ENCODE results near the gene SLC25A24.
"Not testable (repeated sequence)": the region's sequence is repeated elsewhere in the genome, so short reads cannot be mapped to it uniquely, and the experiment has no call there.

SLC25A24 gene

DNA sequence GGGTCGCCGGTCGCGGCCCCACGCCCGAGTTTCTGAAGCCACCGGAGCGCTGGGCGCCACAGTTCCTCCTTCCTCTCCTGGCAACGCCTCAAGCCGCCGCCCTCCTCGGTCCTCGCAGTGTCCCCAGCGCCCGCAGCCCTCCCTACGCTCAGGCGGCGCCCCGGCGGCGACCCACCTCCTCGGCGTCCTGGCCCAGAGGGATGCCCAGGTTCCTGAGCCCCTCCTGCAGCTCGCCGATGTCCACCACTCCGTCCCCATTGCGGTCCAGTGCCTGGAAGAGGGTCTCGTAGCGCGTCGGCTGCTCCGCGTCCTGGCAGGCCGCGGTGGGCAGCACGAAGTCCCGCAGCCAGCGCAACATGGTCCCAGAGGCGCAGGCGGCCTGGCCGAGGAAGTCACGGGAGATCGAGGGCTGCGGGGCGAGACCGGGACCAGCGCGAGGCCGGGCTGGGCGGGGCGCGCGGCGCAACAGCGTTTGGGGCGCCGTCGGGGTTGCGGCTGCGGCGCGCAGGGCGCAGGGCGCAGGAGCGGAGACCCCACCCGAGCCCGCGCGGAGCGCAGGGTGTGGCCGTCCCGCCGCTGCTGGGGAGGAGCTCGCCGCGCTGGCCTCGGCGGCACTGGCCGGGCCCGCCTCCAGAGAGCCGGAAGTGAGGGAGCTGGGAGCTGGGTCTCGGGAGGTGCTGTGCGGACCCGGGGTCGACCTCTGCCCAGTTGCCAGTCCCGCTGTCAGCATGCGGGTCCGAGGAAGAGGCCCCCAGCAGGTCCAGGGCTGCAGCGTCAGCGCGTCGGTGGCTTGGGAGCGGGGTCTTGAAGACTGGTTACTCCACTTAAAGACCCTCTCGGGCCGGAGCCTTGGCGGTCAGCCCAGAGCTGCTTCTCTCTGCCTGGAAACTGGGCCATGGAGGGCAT, at the start of gene SLC25A24:
TSS of gene SLC25A24 (minus strand) at position 563 of the 906 bp plus-strand sequence. CDS start at position 358, 205 bp downstream.
- peak; percentile 44 to 60 for DNase-seq (ENCODE audit: low read depth in 1 of 2, low spot score in 1 of 2)

GRCh38 chr1:108243976-108244375, 43.8 kb upstream of the SLC25A24 start, which contains the start of gene NBPF4:
Gene NBPF4 (minus strand): TSS chr1:108244076. CDS start chr1:108243761, 315 bp downstream.
- DNase-seq (ENCODE audit: low read depth in 1 of 2, low spot score in 1 of 2) = not testable (repeated sequence)

DNA sequence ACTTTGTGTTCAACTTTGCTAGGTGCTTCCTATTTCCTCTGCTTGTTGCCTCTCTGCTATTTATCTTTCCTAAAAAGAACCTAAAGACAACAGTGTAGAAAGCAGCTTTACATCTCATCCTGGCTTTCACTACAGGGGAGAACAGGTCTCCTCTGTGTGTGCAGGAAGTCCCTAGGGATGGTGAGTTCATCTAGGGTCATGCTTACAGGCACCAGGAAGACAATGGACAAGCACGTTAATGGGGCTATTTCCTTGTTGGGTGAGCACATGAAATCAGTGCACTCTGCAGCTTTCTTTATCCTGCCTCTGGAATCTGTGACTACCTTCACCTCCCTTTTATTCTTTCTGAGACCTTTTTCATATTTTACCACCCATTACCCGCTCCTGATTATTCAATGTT, 39.3 kb upstream of the SLC25A24 start:
- DNase-seq (ENCODE audit: low read depth in 1 of 2, low spot score in 1 of 2) = not testable (repeated sequence)

- DNase-seq (ENCODE audit: low read depth in 1 of 2, low spot score in 1 of 2) = not testable (repeated sequence)
Observed at GRCh38 chr1:108235308-108235707, 35.2 kb upstream of the SLC25A24 start.

- DNase-seq (ENCODE audit: low read depth in 1 of 2, low spot score in 1 of 2) = not testable (repeated sequence)
Observed at GRCh38 chr1:108232183-108232582, 32.0 kb upstream of the SLC25A24 start.

GRCh38 chr1:108229976-108230375, 29.8 kb upstream of the SLC25A24 start:
- not testable (repeated sequence) for DNase-seq (ENCODE audit: low read depth in 1 of 2, low spot score in 1 of 2)

GRCh38 chr1:108227772-108228171, 27.6 kb upstream of the SLC25A24 start:
- not testable (repeated sequence) for DNase-seq (ENCODE audit: low read depth in 1 of 2, low spot score in 1 of 2)

GRCh38 chr1:108226855-108227254, 26.7 kb upstream of the SLC25A24 start:
- not testable (repeated sequence) for DNase-seq (ENCODE audit: low read depth in 1 of 2, low spot score in 1 of 2)

DNA sequence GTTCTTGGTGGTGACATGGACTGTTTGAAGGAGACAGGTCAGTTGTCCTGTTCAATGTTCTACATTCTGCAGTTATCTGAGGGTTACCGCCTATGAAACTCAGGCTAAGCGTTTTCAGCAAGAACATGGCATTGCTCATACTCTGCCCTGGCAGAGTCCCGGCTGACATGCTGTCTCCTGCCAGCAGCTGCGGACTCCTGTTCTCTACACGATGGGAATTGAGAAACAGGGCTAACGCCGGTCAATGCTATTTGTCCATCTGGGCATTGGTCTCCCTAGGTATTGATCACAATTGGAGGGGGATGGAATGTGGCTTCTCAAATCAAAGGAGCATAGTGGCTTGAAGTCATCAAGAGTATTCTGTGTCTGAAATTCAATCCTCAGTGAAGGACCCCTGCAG, 23.1 kb upstream of the SLC25A24 start:
- not testable (repeated sequence) for DNase-seq (ENCODE audit: low read depth in 1 of 2, low spot score in 1 of 2)

DNA sequence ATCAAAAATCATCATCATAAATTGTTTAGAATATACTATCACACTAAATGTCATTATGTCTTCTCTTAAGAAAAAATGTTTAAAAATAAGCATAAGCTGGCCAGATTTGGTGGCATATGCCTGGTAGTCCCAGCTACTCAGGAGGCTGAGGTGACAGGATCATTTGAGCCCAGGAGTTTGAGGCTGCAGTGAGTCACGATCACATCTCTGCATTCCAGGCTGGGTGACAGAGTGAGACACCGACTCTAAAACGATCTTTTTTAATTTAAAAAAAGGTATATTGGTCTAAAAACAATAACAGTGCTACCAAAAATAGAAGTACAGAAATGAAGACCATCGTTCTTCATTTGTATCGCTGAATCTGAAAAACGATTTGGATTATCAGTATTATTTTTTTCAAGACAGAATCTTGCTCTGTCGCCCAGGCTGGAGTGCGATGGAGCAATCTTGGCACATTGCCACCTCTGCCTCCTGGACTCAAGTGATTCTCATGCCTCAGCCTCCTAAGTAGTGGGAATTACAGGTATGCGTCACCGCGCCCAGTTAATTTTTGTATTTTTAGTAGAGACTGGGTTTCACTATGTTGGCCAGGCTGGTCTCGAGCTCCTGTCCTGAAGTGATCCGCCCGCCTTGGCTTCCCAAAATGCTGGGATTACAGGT, 17.5 kb upstream of the SLC25A24 start:
- DNase-seq (ENCODE audit: low read depth in 1 of 2, low spot score in 1 of 2) = not testable (repeated sequence)

- DNase-seq (ENCODE audit: low read depth in 1 of 2, low spot score in 1 of 2) = not testable (repeated sequence)
Observed at GRCh38 chr1:108217007-108217406, 16.9 kb upstream of the SLC25A24 start.

GRCh38 chr1:108216028-108216890, 16.1 kb upstream of the SLC25A24 start:
- not testable (repeated sequence) for DNase-seq (ENCODE audit: low read depth in 1 of 2, low spot score in 1 of 2)

DNA sequence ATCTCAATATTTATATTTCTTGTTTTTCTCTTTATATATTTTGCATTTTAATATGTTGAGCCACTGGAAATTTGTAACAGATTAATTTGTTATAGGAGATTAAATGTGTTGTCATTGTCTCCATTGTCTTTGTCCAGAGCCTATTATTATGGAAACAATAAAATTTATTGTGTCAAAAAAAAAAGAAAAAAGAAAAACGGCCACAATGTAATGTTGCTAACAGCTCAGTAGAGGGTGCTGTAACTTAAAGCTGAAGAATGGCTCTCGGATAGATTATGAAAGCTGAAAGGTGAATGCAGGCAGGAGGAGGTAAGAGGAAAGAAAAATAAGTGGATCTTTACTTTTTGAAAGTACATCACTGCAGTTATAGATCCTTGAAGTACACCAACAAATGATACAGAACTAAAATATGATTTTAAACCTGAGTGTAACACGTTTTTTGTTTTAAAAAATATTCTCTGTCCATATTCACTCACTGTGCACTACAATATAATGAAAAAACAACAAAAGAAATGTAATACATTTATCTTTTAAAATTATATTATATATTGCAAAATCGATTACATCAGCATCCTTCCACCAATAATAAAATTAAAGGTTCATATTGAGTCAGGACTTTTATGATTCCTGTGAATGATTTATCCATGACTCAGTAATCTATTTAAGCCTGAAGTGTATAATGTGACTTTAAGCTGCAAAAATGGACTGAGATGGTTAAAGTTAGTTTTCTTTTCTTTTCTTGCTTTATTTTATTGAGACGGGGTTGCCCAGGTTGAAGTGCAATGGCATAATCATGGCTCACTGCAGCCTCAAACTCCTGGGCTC, 14.7 kb upstream of the SLC25A24 start:
- not testable (repeated sequence) for DNase-seq (ENCODE audit: low read depth in 1 of 2, low spot score in 1 of 2)

DNA sequence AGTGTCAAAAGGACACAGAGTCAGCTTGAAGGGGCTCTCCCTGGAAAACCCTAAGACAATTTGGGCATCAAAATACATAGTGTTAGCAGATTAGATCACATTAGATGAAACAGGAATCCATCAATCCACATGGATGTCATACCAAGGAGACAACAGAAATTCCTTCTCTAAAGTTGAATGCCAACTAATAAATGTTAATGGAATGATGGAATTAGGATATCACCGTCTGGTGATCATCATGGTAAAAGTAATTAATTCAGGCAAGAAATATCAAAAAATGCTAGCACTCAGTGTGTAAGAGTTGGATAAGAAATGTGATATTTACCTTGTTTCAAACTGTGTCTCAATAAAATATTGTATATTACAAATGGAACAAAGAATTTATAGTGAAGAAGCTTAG, 10.9 kb upstream of the SLC25A24 start:
- DNase-seq (ENCODE audit: low read depth in 1 of 2, low spot score in 1 of 2) = no peak

- no peak for DNase-seq (ENCODE audit: low read depth in 1 of 2, low spot score in 1 of 2)
Observed at GRCh38 chr1:108209456-108210108, 9.4 kb upstream of the SLC25A24 start.

- no peak for DNase-seq (ENCODE audit: low read depth in 1 of 2, low spot score in 1 of 2)
Observed at GRCh38 chr1:108208724-108209446, 8.7 kb upstream of the SLC25A24 start.

- DNase-seq (ENCODE audit: low read depth in 1 of 2, low spot score in 1 of 2) = not testable (repeated sequence)
Observed at GRCh38 chr1:108203582-108203981, 3.4 kb upstream of the SLC25A24 start.

- DNase-seq (ENCODE audit: low read depth in 1 of 2, low spot score in 1 of 2) = no peak
Observed at GRCh38 chr1:108201687-108202086, 1.5 kb upstream of the SLC25A24 start.

GRCh38 chr1:108200687-108201051, 526 bp upstream of the SLC25A24 start:
- peak in 1 of 2 donors; percentile 41 for DNase-seq (ENCODE audit: low read depth in 1 of 2, low spot score in 1 of 2)
